ENCODE measurements around the gene SLC25A22. TPM values are rescaled to one million over a fixed set of nuclear protein-coding genes. Genes with fewer than 3 reads are reported as not detected.

The SLC25A22 gene
- total RNA-seq, 1 experiment from 2014 or later, result 38.1 TPM

- Histone ChIP-seq H3K27me3 (replicated peaks; ENCODE audit: insufficient read depth, low read depth, low read length, poor library complexity) (no peaks in the 10 kb centered on the region), H3K36me3 (ENCODE audit: insufficient read depth, low read length, poor library complexity, severe bottlenecking) (peaks cover 28% of the 10 kb centered on the region), H3K4me3 (ENCODE audit: low read depth, low read length, poor library complexity, severe bottlenecking) (no peak overlapping the region), H3K4me1 (ENCODE audit: insufficient read depth, low read length, poor library complexity, severe bottlenecking) (peaks cover 13% of the 10 kb centered on the region), H3K27ac (ENCODE audit: low read depth, low read length, poor library complexity, severe bottlenecking) (no peak overlapping the region), H3K9me3 (ENCODE audit: low read depth, low read length, poor library complexity, severe bottlenecking) (no peaks in the 10 kb centered on the region)
- TSS peak; percentile 35 for BruUV-seq (replicated peaks)
- CTCF ChIA-PET, result interaction anchor here (1.2 kb wide), 1 partner anchor 211 kb away, joined by 3 read pairs; no protein-coding TSS in a partner anchor
- POLR2A ChIA-PET (ENCODE audit: low non-redundant PET), result no interaction called here
- peak; percentile 39 for TF ChIP-seq CTCF (conservative IDR thresholded peaks at IDR 0.05; ENCODE audit: low read depth, low read length)
- no peak for TF ChIP-seq EZH2 (IDR thresholded peaks at IDR 0.05; ENCODE audit: borderline replicate concordance, low read depth, low read length, poor library complexity, severe bottlenecking)
- intact Hi-C loops (cut with micrococcal nuclease; ENCODE audit: unreplicated experiment), result no loop called here
- no peak for DNase-seq (ENCODE audit: low spot score)
Measured at GRCh38 chr11:839875-840617, 42.0 kb upstream of the SLC25A22 start.

DNA sequence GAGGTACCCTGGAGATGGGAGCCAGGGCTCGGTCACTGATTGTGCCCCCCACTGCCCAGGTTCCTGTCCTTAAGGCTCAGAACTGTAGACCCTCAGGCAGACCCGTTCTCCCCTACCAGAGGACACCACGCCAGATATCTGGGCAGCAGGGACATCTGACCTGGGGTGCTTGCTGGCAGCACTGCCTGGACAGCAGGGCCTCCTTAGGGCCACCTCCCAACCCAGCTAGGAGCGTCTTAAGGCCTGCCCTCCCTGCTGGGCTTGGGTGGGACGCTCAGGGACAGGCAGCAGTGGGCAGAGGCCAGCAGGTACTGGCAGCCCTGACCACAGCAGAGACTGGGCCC lies 41.2 kb upstream of the SLC25A22 start:
- no peaks in the 10 kb centered on the region for H3K27me3 ChIP-seq (replicated peaks; ENCODE audit: insufficient read depth, low read depth, low read length, poor library complexity)
- H3K27ac ChIP-seq (ENCODE audit: low read depth, low read length, poor library complexity, severe bottlenecking), result no peak overlapping the region
- peaks cover 28% of the 10 kb centered on the region for H3K36me3 ChIP-seq (ENCODE audit: insufficient read depth, low read length, poor library complexity, severe bottlenecking)
- peaks cover 6% of the 10 kb centered on the region for H3K4me1 ChIP-seq (ENCODE audit: insufficient read depth, low read length, poor library complexity, severe bottlenecking)
- TF ChIP-seq EZH2 (IDR thresholded peaks at IDR 0.05; ENCODE audit: borderline replicate concordance, low read depth, low read length, poor library complexity, severe bottlenecking), result no peak
- no peak for TF ChIP-seq CTCF (conservative IDR thresholded peaks at IDR 0.05; ENCODE audit: low read depth, low read length)
- H3K9me3 ChIP-seq (ENCODE audit: low read depth, low read length, poor library complexity, severe bottlenecking), result no peaks in the 10 kb centered on the region
- no TSS peak for BruUV-seq (replicated peaks)
- no peak for DNase-seq (ENCODE audit: low spot score)
- ChIA-PET CTCF (no interaction called here), POLR2A (ENCODE audit: low non-redundant PET) (no interaction called here)
- no peak overlapping the region for H3K4me3 ChIP-seq (ENCODE audit: low read depth, low read length, poor library complexity, severe bottlenecking)
- intact Hi-C loops (cut with micrococcal nuclease; ENCODE audit: unreplicated experiment), result no loop called here

DNA sequence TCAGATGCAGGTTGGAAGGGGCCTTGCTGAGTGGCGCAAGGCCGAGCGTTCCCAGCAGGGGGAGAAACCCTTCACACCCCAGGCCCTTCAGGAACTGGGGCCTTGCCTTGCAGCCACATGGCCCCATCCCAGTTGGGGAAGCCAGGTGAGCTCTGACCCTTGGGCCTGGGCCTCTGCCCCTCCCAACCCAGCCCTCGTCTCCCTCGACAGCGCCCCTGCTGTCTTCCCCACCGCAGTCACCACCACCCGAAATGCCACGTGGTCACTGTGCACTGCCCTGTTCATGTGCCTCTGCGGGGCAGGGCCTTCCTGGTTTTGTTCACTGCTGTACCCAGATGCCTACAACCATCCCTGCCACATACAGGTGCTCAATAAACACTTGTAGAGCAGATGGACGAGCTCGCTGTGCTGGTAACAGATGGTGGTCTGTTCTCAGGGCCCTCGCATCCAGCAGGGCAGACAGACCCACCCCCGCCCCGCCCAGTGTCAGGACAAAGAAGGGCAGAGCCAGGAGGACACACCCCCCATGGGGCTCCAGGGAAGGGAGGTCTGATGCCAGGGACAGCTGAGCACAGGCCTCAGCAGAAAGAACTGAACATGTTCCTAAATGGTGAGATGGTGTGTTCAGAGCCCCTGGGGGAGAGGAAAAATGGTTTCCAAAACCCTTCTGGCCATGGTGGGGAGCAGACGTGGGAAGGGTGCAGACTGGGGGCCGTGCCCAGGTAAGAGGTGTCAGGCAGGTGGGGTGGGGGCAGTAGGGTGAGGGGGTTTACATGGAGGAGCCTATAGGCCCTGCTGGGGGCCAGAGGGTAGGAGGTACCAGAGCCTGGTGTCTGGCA lies 40.6 kb upstream of the SLC25A22 start:
- intact Hi-C loops (cut with micrococcal nuclease; ENCODE audit: unreplicated experiment), result no loop called here
- TF ChIP-seq EZH2 (IDR thresholded peaks at IDR 0.05; ENCODE audit: borderline replicate concordance, low read depth, low read length, poor library complexity, severe bottlenecking), result no peak
- TF ChIP-seq CTCF (conservative IDR thresholded peaks at IDR 0.05; ENCODE audit: low read depth, low read length), result no peak
- ChIA-PET POLR2A (ENCODE audit: low non-redundant PET) (interaction anchor here (0.7 kb wide), 1 partner anchor 10 kb away, joined by 3 read pairs; no protein-coding TSS in a partner anchor), CTCF (no interaction called here)
- no peaks in the 10 kb centered on the region for H3K27me3 ChIP-seq (replicated peaks; ENCODE audit: insufficient read depth, low read depth, low read length, poor library complexity)
- no peak overlapping the region for H3K4me3 ChIP-seq (ENCODE audit: low read depth, low read length, poor library complexity, severe bottlenecking)
- H3K4me1 ChIP-seq (ENCODE audit: insufficient read depth, low read length, poor library complexity, severe bottlenecking), result peaks cover under 1% of the 10 kb centered on the region
- H3K27ac ChIP-seq (ENCODE audit: low read depth, low read length, poor library complexity, severe bottlenecking), result no peak overlapping the region
- DNase-seq (ENCODE audit: low spot score), result no peak
- H3K36me3 ChIP-seq (ENCODE audit: insufficient read depth, low read length, poor library complexity, severe bottlenecking), result peaks cover 28% of the 10 kb centered on the region
- no TSS peak for BruUV-seq (replicated peaks)
- no peaks in the 10 kb centered on the region for H3K9me3 ChIP-seq (ENCODE audit: low read depth, low read length, poor library complexity, severe bottlenecking)

Data from A673 (cell line).